ENCODE measurements around the gene TAS2R42. TPM values are rescaled to one million over a fixed set of nuclear protein-coding genes. Genes with fewer than 3 reads are reported as not detected.

The TAS2R42 gene
- not detected for total RNA-seq

GRCh38 chr12:11186837-11187236, at the start of gene TAS2R42:
Gene TAS2R42 (minus strand): TSS chr12:11186937. CDS start chr12:11186937, 0 bp downstream.
- H3K9me3 ChIP-seq: no peaks in the 10 kb centered on the region
- H3K27ac ChIP-seq: no peak within 1 kb of the TSS
- no peak within 1 kb of the TSS for H3K4me3 ChIP-seq
- DNase-seq (ENCODE audit: extremely low spot score in 2 of 2): no peak
- no peaks in the 10 kb centered on the region for H3K36me3 ChIP-seq
- no peaks in the 10 kb centered on the region for H3K4me1 ChIP-seq
- no peak for TF ChIP-seq POLR2AphosphoS5 (IDR thresholded peaks at IDR 0.05; ENCODE audit: insufficient read depth in 1 of 2, low read depth in 1 of 2)
- no peak for TF ChIP-seq POLR2A (IDR thresholded peaks at IDR 0.05)
- TF ChIP-seq, protein P1, sequence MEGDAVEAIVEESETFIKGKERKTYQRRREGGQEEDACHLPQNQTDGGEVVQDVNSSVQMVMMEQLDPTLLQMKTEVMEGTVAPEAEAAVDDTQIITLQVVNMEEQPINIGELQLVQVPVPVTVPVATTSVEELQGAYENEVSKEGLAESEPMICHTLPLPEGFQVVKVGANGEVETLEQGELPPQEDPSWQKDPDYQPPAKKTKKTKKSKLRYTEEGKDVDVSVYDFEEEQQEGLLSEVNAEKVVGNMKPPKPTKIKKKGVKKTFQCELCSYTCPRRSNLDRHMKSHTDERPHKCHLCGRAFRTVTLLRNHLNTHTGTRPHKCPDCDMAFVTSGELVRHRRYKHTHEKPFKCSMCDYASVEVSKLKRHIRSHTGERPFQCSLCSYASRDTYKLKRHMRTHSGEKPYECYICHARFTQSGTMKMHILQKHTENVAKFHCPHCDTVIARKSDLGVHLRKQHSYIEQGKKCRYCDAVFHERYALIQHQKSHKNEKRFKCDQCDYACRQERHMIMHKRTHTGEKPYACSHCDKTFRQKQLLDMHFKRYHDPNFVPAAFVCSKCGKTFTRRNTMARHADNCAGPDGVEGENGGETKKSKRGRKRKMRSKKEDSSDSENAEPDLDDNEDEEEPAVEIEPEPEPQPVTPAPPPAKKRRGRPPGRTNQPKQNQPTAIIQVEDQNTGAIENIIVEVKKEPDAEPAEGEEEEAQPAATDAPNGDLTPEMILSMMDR (IDR thresholded peaks at IDR 0.05): no peak
- no peaks in the 10 kb centered on the region for H3K27me3 ChIP-seq
- intact Hi-C loops (cut with DNase I): no loop called here

GRCh38 chr12:11233532-11233931, 46.8 kb upstream of the TAS2R42 start:
- Histone ChIP-seq H3K4me1 (no peaks in the 10 kb centered on the region), H3K27me3 (no peaks in the 10 kb centered on the region), H3K36me3 (no peaks in the 10 kb centered on the region), H3K9me3 (no peaks in the 10 kb centered on the region), H3K27ac (no peak overlapping the region), H3K4me3 (no peak overlapping the region)
- TF ChIP-seq POLR2A (IDR thresholded peaks at IDR 0.05): no peak
- TF ChIP-seq POLR2AphosphoS5 (IDR thresholded peaks at IDR 0.05; ENCODE audit: insufficient read depth in 1 of 2, low read depth in 1 of 2): no peak
- TF ChIP-seq, protein P1 (IDR thresholded peaks at IDR 0.05): no peak
- intact Hi-C loops (cut with DNase I): no loop called here
- DNase-seq (ENCODE audit: extremely low spot score in 2 of 2): no peak

DNA sequence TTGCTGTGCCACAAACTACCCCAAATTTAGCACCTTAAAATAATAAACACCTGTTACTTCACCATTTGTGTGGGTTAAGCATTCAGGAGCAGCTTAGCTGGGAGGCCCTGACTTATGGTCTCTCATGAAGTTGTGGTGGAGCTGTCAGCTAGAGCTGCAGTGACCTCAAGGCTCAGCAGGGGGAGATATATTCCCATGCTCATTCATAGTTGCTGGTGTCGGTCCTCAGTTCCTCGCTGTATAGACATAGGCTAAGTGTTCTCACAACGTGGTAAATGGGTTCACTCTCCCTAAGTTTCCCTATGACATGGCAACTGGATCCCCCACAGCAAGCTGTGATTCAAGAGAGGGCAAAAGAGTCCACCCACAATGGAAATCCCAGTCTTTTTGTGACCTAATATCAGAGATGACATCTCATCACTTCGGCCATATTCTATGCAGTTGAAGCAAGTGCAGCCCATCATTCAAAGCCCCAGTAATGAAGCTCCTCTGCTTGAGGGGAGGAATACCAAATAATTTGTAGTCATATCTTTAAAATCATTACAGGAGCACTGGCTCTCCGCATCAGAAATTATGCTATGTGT, 41.7 kb upstream of the TAS2R42 start:
- no peaks in the 10 kb centered on the region for H3K36me3 ChIP-seq
- no peaks in the 10 kb centered on the region for H3K9me3 ChIP-seq
- no peaks in the 10 kb centered on the region for H3K27me3 ChIP-seq
- no peak overlapping the region for H3K27ac ChIP-seq
- no peaks in the 10 kb centered on the region for H3K4me1 ChIP-seq
- TF ChIP-seq POLR2A (IDR thresholded peaks at IDR 0.05): no peak
- TF ChIP-seq, protein P1 (IDR thresholded peaks at IDR 0.05): no peak
- TF ChIP-seq POLR2AphosphoS5 (IDR thresholded peaks at IDR 0.05; ENCODE audit: insufficient read depth in 1 of 2, low read depth in 1 of 2): no peak
- H3K4me3 ChIP-seq: no peak overlapping the region
- intact Hi-C loops (cut with DNase I): no loop called here
- no peak for DNase-seq (ENCODE audit: extremely low spot score in 2 of 2)

GRCh38 chr12:11227373-11227772, 40.6 kb upstream of the TAS2R42 start:
- no peak for DNase-seq (ENCODE audit: extremely low spot score in 2 of 2)
- Histone ChIP-seq H3K4me1 (no peaks in the 10 kb centered on the region), H3K27ac (no peak overlapping the region), H3K36me3 (no peaks in the 10 kb centered on the region), H3K9me3 (no peaks in the 10 kb centered on the region), H3K27me3 (no peaks in the 10 kb centered on the region), H3K4me3 (no peak overlapping the region)
- no peak for TF ChIP-seq POLR2AphosphoS5 (IDR thresholded peaks at IDR 0.05; ENCODE audit: insufficient read depth in 1 of 2, low read depth in 1 of 2)
- TF ChIP-seq, protein P1 (IDR thresholded peaks at IDR 0.05): no peak
- no peak for TF ChIP-seq POLR2A (IDR thresholded peaks at IDR 0.05)
- intact Hi-C loops (cut with DNase I): no loop called here

DNA sequence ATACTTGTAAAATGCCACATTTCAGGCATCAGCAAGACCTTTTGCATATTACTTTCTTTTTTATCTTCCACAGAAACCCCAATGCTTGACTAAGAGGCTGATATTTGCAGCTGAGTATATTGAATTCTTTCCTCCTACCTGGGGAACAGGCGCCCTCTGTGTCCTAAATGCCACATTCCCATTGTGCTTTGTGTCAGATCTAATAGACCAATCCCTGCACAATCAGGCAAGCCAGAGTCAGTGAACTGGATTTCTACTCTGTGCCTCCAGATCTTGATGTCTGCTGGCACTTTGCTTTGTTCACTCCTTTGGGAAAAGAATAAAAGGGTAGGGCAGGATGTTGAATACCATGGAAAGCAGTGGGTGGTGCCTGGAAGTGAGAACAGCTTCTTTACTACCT, 22.4 kb upstream of the TAS2R42 start:
- no peak for DNase-seq (ENCODE audit: extremely low spot score in 2 of 2)
- Histone ChIP-seq H3K27ac (no peak overlapping the region), H3K27me3 (no peaks in the 10 kb centered on the region), H3K9me3 (no peaks in the 10 kb centered on the region), H3K4me1 (no peaks in the 10 kb centered on the region), H3K36me3 (no peaks in the 10 kb centered on the region), H3K4me3 (no peak overlapping the region)
- TF ChIP-seq POLR2A (IDR thresholded peaks at IDR 0.05): no peak
- TF ChIP-seq, protein P1 (IDR thresholded peaks at IDR 0.05): no peak
- TF ChIP-seq POLR2AphosphoS5 (IDR thresholded peaks at IDR 0.05; ENCODE audit: insufficient read depth in 1 of 2, low read depth in 1 of 2): no peak
- intact Hi-C loops (cut with DNase I): no loop called here

All from vagina (tissue), 2 donors.